Mesenteric fat pad (tissue), 1 donor: ENCODE results near the gene CREB5. TPM values are rescaled to one million over a fixed set of nuclear protein-coding genes. Genes with fewer than 3 reads are reported as not detected.

Experiments
- DNase-seq: peaks from one replicate; pipeline ENCODE4 v3.0.0-alpha.2; 2020; ENCODE audit warnings: low spot score
- total RNA-seq: library from RNA; stranded (reverse); fragmentation: NEBNext Ultra II Directional; extraction: Animal tissue kit (Norgen Biotek cat#: 25700); gene quantifications from one replicate; pipeline ENCODE4 v1.2.1, GENCODE V29; 2021
- donor health status: DM: yes; HTN: yes; CAD: no.

CREB5 gene
- total RNA-seq, 1 donor from 2014 or later = 45.3 TPM

DNA sequence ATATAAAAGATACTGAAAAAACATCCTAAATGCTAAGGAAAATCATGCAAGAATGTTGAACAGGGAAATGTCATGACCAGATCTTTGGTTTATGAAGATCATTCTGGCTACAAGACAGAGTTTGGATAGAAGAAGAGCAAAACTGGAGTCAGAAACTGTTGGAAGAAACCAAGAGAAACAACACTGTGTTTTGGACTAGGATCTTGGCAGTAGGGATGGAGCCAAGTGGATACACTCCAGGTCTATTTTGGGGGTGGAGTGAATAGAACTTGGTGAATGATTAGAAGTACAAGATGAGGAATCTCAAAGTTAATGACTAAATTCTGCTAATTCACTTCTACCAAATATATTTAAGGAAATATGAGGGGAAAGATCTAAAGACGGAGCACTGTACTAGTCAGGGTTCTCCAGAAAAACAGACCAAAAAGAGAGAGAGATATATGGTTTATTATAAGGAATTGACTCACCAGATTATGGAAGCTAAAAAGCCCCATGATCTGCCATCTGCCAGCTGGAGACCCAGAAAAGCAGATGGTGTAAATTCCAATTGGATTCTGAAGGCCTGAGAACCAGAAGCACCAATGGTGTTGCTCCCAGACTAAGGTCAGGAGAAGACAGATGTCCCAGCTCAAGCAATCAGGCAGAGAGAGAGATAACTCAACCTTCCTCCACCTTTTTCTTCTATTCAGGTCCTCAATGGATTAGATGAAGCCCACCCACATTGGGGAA lies 290.9 kb downstream of the CREB5 start:
- no peak for DNase-seq

DNA sequence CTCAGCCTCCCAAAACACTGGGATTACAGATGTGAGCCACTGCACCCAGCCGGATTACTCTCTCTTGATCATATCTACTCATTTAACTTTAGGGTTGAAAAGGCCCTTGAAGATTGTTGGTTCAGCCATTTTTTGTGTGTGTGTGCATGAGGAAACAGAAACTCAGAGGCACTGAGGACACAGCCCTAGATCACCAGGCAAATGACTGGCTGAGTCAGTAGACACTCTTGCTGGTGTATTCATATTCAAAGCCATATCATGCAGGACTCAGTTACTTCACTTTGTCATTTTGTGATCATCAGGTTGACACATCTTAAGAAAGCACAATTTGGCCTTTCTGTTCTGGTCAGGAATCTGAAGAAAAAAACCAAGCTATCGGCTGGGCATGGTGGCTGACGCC lies 292.4 kb downstream of the CREB5 start:
- no peak for DNase-seq

DNA sequence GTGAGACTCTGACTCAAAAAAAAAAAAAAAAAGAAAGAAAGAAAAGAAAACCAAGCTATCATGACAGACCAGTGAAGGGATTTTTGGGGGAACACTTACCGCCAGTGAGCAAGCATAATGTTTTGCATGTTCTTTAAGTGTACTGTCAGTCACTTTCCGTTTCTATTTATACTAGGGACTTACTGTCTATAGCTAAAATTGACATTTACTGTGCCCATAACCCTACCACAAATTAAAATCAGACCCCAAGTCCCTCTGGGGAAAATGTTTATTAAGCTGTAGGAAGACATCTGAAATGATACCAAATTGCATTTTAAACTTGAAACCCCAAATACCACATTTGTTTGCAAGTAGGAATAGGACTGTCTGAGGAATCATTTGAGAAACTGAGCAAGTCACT lies 293.0 kb downstream of the CREB5 start:
- DNase-seq = no peak

DNA sequence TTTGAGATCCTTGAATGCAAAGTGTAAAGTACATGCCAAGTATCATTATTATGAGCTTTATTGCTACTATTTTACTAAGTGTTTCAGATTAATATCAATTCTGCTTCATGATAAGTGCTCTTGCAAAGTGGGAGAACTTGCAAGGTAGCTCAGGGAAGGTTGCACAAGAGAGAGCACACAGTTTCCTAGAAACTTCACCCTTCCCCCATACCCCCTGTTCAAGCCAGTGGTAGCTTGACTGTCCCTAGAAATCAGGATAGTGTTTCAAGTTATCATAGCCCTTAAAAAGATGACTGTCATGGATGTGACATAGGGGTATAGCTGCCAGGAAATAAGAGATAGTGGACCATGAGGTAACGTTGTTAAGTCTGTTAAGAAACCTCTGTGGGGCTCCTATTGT lies 294.3 kb downstream of the CREB5 start:
- DNase-seq = no peak

DNA sequence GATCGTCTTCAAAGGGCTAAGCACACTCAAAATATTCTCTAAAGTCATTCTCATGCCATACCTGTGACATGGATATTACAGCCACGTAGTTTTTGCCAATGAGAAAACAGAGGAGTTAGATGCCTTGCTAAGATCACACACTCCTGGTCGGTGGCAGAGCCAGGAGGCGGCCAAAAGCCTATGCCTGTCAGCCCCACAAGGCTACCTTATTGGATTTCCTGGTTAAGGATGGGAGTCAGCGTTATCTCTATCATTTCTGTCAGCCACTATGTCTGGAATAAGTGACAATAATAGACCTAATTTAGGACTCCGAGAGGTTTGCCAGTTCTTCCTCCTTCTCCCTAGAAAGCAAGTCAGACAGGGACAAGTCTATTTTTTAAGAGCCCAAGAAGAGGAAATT lies 295.0 kb downstream of the CREB5 start:
- no peak for DNase-seq

DNA sequence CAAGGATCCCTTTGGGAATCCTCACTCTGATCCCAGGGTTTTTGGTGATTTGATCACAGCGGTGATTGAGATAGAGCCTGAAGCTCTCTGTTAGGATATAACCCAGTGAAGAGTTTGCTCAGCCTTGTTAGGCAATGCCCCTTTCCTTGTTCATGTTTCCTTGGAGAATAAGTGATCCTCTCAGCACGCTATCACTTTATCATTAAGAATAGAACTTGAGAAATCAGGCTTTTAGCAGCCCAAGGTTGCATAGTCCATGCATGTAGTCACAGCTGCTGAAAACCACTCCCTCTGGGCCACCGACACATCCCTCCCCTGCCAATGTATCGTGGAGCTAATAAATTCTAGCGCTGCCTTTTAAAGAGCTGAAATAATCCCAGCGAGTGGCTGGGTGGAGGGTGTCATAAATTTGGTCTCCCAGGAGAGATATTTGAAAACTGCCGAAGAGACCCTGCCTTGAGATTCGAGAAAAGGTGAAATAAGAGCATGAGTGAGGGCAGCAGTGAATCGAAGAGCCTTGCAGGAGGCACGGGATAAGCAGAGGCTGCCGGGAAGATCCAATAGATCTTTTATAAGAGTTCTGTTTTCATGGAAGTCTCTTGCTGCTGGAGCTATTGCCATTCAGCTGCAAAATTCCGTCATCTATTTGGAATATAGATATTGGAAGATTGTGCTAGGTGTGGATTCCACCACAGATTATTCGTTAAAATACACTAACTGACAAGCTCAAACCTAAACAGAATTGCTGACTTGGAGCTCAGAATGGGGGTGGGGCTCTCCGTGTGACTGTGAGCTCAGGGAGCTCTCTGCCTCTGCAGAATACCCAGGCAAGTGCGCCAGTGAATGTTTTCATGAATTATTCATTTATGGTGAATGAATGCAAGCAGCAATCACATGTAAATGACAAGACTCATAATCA lies 296.0 kb downstream of the CREB5 start:
- no peak for DNase-seq

DNA sequence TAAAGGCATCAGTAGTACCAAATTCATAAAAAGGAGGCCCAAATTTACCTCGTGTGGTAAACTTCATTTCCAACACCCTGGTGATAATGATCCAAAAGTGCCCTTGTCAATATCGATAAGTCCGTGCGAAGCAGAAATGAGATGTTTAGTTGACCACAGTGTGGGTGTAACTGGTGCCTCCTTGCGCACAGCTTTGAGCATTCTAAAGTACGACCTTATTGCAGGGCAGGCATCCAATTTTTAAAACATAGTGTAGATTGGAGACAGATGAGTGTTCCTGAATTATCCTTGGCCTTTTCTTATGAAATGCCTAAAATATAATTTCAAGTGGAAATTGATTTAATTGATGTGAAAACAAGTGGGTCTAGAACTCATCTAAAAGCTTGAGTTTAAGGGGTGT lies 297.4 kb downstream of the CREB5 start:
- DNase-seq = no peak

DNA sequence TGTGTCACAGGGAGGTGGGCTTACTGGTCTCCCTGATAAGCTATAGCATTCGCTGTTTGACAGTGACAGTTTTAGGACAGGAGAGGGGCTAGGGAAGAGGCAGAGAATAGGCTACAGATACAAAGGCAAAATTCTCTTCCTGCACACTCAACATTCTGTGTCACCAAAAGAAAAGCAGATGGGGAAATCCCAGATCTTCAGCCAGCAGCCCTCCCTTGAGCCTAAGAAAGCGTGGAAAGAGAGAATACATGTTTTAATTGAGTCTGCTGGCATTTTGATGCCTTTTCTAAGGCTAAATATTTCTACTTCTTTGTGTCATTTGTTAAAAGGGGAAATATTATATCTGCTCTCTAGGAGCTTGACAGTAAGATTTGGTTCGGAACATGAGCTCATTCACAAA lies 298.8 kb downstream of the CREB5 start:
- DNase-seq = no peak

DNA sequence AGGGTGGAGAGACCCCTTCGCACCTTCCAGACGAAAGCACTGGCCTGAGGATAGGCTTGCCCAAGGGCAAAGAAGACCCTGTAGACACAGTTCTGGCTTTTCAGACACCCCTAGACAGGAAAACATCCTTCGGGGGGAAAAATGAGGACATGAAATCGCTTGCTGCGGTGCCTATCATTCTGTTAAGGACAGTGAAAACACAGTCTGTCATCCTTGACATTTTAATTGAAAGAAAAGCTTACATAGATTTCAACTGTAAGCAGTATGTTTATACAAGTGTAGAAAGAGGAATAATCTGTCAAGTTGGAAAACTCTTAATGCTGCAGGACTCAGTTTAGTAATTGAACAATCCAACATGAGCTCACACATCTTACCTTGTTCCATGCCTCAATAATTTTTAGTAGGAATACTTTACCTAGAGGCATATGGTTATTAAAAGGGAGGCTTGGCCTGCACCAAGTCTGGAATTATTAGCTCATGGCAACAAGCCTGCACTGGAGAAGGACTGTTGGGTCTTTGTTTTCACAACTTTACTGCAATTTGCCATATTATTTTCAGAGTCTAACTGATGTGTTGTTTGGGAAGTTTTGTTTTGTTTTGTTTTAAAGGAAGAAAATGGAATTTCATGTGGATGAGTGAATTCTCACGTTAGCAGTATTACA lies 302.3 kb downstream of the CREB5 start:
- no peak for DNase-seq

DNA sequence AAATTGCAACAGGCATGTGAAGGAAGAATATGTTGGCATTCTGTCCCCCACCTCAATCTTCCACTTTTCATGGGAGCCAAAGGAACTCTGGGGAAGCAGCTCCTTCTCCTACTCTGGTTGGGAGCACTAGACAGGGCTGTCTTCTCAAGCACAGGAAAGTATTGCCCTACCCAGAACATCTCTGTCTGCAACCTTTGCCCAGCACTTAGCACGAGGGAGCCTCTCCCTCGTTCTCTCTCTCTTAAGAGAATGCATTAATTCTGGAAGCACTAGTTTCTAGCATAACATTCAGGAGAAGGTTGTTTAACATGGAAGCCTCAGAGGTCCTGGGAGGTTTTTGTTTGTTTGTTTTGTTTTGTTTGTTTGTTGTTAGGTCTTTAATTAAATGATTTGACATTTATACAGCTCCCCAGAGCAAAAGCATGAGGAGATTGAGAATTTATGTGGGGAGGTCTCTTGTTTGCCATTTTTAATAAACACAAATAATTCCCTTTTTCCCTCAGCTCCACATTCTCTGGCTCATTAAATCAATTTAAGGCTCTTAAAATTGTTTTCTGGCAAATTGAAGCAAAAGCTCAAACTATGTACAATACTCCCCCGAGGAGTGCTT lies 305.2 kb downstream of the CREB5 start:
- DNase-seq = no peak

DNA sequence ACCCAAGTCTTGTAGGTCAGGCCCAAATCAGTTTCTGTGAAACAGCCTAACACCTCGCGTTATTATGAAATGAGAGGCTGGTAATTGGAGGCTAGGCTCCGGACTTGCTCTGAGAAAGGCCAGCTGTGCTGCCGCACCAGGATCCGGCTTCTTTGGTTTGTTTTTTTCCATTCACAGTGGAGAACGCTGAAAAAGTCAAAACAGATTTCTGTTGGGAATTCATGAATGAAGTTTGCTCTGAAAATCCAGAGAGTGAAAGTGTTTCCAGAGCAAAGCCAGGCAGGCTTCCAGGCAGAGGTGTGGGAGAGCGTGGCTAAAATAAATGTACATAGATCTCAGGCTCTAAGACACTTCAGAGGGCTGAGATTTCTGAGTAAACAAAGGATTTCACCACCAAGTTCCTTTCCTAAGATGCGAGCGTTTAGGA lies 305.8 kb downstream of the CREB5 start:
- DNase-seq = no peak

DNA sequence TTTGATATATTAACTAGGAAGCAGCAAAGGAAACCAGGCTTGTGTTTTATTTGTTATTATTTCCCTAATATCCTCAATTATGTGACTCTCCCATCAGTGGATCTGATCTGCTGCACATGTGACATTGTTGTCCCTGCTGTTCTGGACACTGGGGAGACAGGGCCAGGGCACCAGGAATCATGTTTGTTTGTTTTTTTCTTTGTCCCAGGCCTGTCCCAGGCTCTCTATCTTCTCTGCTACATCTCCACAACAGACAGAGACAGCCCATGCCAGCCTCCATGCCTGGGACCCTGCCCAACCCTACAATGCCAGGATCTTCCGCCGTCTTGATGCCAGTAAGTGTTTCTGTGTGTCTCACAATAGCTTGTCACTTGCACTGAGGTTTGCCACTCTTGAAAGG lies 306.2 kb downstream of the CREB5 start:
- DNase-seq = no peak

DNA sequence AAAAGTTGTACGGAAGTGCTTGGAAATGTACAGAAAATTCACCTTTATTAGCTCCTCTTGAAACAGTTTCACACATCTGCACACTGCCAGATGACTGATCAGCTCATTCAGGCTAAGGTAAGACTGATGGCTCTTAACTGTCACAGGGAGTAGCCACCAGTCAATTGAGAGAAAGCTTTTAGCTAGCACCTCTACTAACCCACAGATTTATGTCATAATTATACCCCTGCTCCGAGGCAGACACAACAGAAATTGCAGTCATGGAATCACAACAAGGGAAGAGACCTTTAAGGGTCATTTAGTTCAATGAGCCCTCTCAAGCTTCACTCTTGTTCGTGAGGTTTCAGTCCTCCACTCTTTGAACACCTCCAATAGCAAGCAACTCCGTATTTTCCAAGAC lies 310.4 kb downstream of the CREB5 start:
- no peak for DNase-seq

DNA sequence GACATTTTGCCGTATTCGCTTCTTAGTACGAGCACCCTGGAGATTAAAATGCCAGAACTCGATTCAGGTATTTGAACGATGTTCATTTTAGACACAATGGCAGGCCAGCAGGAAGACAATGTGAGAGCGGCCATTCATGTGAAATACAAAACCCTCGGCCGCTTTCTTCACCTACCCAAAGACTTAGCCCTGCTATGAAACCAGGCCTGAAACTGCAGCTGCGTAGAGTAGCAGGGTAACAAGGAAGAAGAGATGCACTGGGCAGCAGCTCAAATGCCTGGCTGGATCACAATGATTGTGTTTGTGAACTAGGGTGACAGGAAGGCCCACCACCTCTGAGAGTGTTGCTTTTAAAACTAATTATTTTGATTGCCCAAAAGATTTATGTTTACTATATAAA lies 311.0 kb downstream of the CREB5 start:
- DNase-seq = no peak

DNA sequence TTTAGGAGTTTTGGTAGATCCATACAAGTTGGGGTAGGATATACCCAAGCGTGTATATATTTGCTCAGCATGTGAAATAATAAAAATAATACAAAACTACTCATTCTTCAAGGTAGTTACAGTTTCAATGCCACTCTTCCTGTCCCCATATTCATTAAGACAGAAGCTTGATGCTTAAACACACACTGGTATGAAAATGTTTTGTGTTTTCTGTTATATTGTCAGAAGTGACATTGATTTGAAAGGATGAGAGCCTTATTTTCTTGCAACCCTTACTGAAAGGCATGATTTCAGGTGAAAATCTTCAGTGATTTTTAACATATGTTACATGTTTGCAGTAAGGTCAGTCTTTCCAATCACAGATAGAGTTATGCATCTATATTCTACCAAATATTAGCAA lies 312.2 kb downstream of the CREB5 start:
- DNase-seq = no peak

DNA sequence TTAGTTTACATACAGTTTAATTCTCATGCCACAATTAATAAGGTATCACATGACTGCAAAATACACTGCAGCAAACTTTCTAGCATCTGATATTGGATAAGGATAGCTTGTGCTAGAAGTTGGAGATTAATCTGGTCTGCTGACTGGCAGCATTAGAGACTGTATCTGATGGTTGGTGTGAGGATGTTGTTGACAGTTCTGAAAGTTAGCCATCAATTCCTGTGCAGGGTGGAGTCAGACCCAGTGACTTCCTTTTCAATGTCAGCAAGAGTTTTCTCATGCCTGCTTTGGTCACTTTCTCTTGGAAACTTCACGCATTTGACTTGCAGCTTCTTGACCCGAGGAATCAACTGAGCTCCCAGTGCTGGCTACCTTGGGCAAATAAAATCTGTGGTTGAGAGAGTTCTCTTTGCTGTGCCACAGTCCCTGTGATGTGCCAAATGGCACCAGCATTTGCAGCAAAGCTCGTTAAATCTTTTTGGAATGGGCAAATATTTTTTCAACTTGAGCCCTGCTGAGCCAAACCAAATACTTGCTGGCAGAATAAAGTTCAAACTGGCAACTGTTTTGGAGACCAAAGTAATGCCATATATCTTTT lies 312.8 kb downstream of the CREB5 start:
- no peak for DNase-seq

DNA sequence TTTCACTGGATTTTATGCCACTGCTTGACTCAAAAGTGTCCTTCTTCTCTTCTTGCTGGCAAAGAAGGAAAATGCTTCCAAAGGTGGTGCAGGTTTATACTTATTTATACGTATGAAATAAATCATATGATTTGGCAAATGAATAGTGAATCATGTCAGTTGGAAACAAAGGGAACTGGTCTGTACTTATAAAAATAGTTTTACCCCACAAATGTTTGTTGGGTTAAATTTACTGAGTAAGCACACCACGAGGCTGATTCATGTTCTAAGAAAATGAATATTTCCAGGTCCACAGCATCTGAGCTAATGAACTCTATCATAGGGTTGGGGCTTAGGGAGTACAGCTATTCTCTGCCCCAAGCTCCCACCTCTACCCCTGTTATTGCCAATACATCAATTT lies 313.6 kb downstream of the CREB5 start:
- no peak for DNase-seq

DNA sequence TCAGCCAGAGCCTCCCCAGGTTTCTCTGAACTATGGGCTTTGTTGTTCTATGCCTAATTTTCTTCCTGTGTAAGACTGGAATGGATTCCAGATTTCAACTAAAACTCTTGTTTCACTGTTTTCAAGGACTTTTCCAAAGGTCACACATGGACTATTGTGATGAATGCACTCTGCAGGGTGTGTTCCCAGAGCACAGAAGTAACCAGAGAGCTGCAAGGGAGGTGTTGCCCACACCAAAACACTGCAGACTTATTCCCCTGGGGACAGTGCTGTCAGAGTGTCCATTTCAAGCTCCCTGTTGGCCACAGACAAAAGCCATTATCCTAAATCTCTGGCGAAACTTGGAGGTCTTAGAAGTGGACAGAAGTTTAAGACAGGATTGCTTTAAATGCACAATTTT lies 314.2 kb downstream of the CREB5 start:
- DNase-seq = no peak

DNA sequence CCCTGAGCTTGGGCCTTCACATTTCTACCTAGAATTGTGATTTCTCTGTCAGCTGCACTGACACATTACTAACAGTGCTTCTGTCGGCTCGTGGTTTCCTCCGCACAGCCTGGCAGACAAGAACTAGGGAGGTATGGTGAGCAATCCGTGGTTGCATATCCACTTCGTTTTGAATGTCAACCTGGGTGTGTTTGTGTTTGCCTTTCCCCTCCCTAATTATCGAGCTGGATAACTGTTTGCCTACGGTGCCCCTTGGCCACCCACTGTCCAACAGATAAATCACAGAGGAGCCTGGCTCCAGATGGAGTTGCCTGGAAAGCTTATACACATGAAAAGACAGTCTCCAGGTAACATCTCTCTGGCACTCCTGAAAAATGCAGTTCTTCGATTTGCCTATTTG lies 317.0 kb downstream of the CREB5 start:
- no peak for DNase-seq

DNA sequence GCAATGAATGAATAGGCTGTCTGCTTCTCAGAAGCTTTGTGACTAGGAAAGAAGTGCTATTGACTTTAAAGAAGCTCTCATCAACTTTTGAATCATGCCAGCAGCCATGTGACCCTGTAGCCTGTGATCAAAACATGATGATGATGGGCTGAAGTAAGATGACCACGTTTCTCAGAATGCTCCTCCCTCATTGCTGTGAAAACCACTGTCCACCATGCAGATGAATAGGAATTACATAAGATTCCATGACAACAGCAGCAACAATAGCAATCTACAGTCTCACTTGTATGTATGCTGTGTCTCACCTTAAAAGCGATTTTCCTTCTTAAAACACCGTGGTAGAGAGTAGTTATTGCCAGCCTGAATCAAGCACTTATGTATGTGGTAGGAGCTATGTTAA lies 317.4 kb downstream of the CREB5 start:
- no peak for DNase-seq

DNA sequence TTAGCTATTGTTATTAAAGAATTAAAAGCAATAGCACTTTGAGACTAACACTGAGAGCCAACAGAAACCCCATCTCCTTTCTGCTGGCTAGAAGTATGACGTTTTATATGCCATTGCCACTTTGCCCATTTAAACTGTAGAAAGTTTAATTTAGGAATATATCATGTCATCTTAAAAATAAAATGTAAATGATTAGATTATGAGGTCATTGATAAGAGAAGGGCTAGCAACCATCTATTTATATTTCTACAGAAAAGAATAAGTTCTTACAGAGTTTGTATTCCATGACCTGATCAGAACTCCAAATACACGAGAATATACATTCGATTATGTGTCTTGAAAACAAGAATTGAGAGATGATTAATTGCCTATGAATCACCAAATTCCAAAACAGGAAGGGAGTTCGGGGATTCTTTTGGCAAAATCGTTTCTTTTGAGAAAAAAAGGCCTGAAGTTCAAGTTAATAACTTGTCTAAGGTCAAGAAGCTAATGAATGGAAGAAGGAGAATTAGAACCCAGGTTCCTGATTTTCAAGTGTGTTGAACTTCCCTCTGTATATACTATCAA lies 318.9 kb downstream of the CREB5 start:
- no peak for DNase-seq
